Measurements from ENCODE around the gene CEBPA. TPM values are rescaled to one million over a fixed set of nuclear protein-coding genes. Genes with fewer than 3 reads are reported as not detected.

CEBPA gene
- total RNA-seq, 3 donors from 2014 or later (not counting 1 experiment from before 2014, with no cell fraction given): 7.6 to 19.5 (median 8.2) TPM

GRCh38 chr19:33348301-33349010, 46.1 kb upstream of the CEBPA start:
- WGBS (ENCODE audit: insufficient coverage): 72% methylated on average over 12 of the region's 12 CpGs
- H3K4me3 Mint-ChIP-seq: no peak overlapping the region
- no peak for TF ChIP-seq CTCF (IDR thresholded peaks at IDR 0.05)
- DNase-seq: no peak
- Histone ChIP-seq H3K27ac (ENCODE audit: low read length) (no peak overlapping the region), H3K27me3 (ENCODE audit: control insufficient read depth, insufficient read depth, low read length) (no peaks in the 10 kb centered on the region), H3K9me3 (ENCODE audit: control insufficient read depth, insufficient read depth, low read length) (no peaks in the 10 kb centered on the region), H3K4me1 (ENCODE audit: control insufficient read depth, insufficient read depth, low read length) (no peaks in the 10 kb centered on the region), H3K4me3 (ENCODE audit: low read length) (no peak overlapping the region), H3K36me3 (ENCODE audit: control insufficient read depth, insufficient read depth, low read length) (no peaks in the 10 kb centered on the region)
- H3K4me1 Mint-ChIP-seq: no peaks in the 10 kb centered on the region
- no peaks in the 10 kb centered on the region for H3K36me3 Mint-ChIP-seq
- intact Hi-C loops (cut with micrococcal nuclease): no loop called here
- H3K27ac Mint-ChIP-seq: no peak overlapping the region
- no peak for ATAC-seq
- peaks cover 15 to 36% of the 10 kb centered on the region in 2 donors for H3K27me3 Mint-ChIP-seq (ENCODE audit: low read depth in 2 of 2)
- H3K9me3 Mint-ChIP-seq: no peaks in the 10 kb centered on the region

- H3K4me3 Mint-ChIP-seq: no peak overlapping the region
- no peak for ATAC-seq
- H3K4me1 Mint-ChIP-seq: no peaks in the 10 kb centered on the region
- H3K9me3 Mint-ChIP-seq: no peaks in the 10 kb centered on the region
- Histone ChIP-seq H3K36me3 (ENCODE audit: control insufficient read depth, insufficient read depth, low read length) (no peaks in the 10 kb centered on the region), H3K9me3 (ENCODE audit: control insufficient read depth, insufficient read depth, low read length) (no peaks in the 10 kb centered on the region), H3K4me1 (ENCODE audit: control insufficient read depth, insufficient read depth, low read length) (no peaks in the 10 kb centered on the region), H3K27ac (ENCODE audit: low read length) (no peak overlapping the region), H3K27me3 (ENCODE audit: control insufficient read depth, insufficient read depth, low read length) (peaks cover 6% of the 10 kb centered on the region), H3K4me3 (ENCODE audit: low read length) (no peak overlapping the region)
- intact Hi-C loops (cut with micrococcal nuclease): no loop called here
- H3K27ac Mint-ChIP-seq: no peak overlapping the region
- no peak for DNase-seq
- 89% methylated on average over 10 of the region's 10 CpGs for WGBS (ENCODE audit: insufficient coverage)
- H3K27me3 Mint-ChIP-seq (ENCODE audit: low read depth in 2 of 2): peaks cover 15 to 44% of the 10 kb centered on the region in 2 donors
- TF ChIP-seq CTCF (IDR thresholded peaks at IDR 0.05): no peak
- H3K36me3 Mint-ChIP-seq: no peaks in the 10 kb centered on the region
Measured at GRCh38 chr19:33347300-33347699, 45.0 kb upstream of the CEBPA start.

GRCh38 chr19:33346665-33347064, 44.3 kb upstream of the CEBPA start:
- Histone ChIP-seq H3K36me3 (ENCODE audit: control insufficient read depth, insufficient read depth, low read length) (no peaks in the 10 kb centered on the region), H3K27ac (ENCODE audit: low read length) (no peak overlapping the region), H3K9me3 (ENCODE audit: control insufficient read depth, insufficient read depth, low read length) (no peaks in the 10 kb centered on the region), H3K27me3 (ENCODE audit: control insufficient read depth, insufficient read depth, low read length) (peaks cover 6% of the 10 kb centered on the region), H3K4me1 (ENCODE audit: control insufficient read depth, insufficient read depth, low read length) (no peaks in the 10 kb centered on the region), H3K4me3 (ENCODE audit: low read length) (no peak overlapping the region)
- no peaks in the 10 kb centered on the region for H3K4me1 Mint-ChIP-seq
- DNase-seq (no peak), ATAC-seq (no peak)
- TF ChIP-seq CTCF (IDR thresholded peaks at IDR 0.05): no peak
- no peak overlapping the region for H3K4me3 Mint-ChIP-seq
- H3K27me3 Mint-ChIP-seq (ENCODE audit: low read depth in 2 of 2): peaks cover 17 to 49% of the 10 kb centered on the region in 2 donors
- no peak overlapping the region for H3K27ac Mint-ChIP-seq
- H3K36me3 Mint-ChIP-seq: no peaks in the 10 kb centered on the region
- no peaks in the 10 kb centered on the region for H3K9me3 Mint-ChIP-seq
- intact Hi-C loops (cut with micrococcal nuclease): no loop called here

- Mint-ChIP-seq H3K4me1 (no peaks in the 10 kb centered on the region), H3K4me3 (no peak overlapping the region), H3K36me3 (no peaks in the 10 kb centered on the region), H3K9me3 (no peaks in the 10 kb centered on the region), H3K27ac (no peak overlapping the region), H3K27me3 (ENCODE audit: low read depth in 2 of 2) (peaks cover 19 to 47% of the 10 kb centered on the region in 2 donors)
- DNase-seq (no peak), ATAC-seq (no peak)
- TF ChIP-seq CTCF (IDR thresholded peaks at IDR 0.05): no peak
- H3K4me3 ChIP-seq (ENCODE audit: low read length): no peak overlapping the region
- H3K4me1 ChIP-seq (ENCODE audit: control insufficient read depth, insufficient read depth, low read length): no peaks in the 10 kb centered on the region
- no peak overlapping the region for H3K27ac ChIP-seq (ENCODE audit: low read length)
- no peaks in the 10 kb centered on the region for H3K9me3 ChIP-seq (ENCODE audit: control insufficient read depth, insufficient read depth, low read length)
- no peaks in the 10 kb centered on the region for H3K36me3 ChIP-seq (ENCODE audit: control insufficient read depth, insufficient read depth, low read length)
- peaks cover 10% of the 10 kb centered on the region for H3K27me3 ChIP-seq (ENCODE audit: control insufficient read depth, insufficient read depth, low read length)
- WGBS (ENCODE audit: insufficient coverage): 91% methylated on average over 4 of the region's 6 CpGs
- intact Hi-C loops (cut with micrococcal nuclease): no loop called here
Measured at GRCh38 chr19:33345163-33345562, 42.8 kb upstream of the CEBPA start.

Measured in natural killer cell (primary cell).